ENCODE measurements around the gene SRD5A3.

DNA sequence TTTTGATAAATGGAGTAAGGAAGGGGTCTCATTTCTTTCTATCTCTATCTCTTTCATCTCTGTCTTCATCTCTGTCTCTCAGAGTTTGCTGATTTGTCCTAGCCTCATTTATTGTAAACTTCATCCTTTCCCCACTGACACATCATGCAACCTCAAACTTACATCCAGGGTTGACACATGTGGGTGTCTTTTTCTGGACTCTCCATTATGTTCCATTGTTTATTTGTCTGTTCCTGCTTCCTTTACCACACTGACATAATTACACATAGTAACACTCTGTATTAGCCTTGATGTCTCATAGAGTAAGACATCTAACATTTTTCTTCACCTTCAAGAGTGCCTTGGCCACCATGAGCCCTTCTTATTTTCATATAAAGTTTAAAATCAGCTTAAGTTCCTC, 8.1 kb upstream of the SRD5A3 start:
- TF ChIP-seq FOS (IDR thresholded peaks at IDR 0.05; ENCODE audit: borderline replicate concordance, insufficient read depth, low read length) (no peak), POLR2A (IDR thresholded peaks at IDR 0.05; ENCODE audit: low read depth, low read length) (no peak), EZH2 (IDR thresholded peaks at IDR 0.05; ENCODE audit: borderline replicate concordance, low read depth, low read length, severe bottlenecking) (no peak), POLR2AphosphoS5 (IDR thresholded peaks at IDR 0.05; ENCODE audit: insufficient read depth, low read depth, low read length) (no peak), MYC (IDR thresholded peaks at IDR 0.05; ENCODE audit: low read depth, low read length) (no peak), JUN (IDR thresholded peaks at IDR 0.05; ENCODE audit: borderline replicate concordance, insufficient read depth, insufficient read length, low read depth) (no peak), GATA2 (IDR thresholded peaks at IDR 0.05; ENCODE audit: insufficient read depth, insufficient read length, low read depth, low read length) (no peak)
- TF ChIP-seq, protein P1, sequence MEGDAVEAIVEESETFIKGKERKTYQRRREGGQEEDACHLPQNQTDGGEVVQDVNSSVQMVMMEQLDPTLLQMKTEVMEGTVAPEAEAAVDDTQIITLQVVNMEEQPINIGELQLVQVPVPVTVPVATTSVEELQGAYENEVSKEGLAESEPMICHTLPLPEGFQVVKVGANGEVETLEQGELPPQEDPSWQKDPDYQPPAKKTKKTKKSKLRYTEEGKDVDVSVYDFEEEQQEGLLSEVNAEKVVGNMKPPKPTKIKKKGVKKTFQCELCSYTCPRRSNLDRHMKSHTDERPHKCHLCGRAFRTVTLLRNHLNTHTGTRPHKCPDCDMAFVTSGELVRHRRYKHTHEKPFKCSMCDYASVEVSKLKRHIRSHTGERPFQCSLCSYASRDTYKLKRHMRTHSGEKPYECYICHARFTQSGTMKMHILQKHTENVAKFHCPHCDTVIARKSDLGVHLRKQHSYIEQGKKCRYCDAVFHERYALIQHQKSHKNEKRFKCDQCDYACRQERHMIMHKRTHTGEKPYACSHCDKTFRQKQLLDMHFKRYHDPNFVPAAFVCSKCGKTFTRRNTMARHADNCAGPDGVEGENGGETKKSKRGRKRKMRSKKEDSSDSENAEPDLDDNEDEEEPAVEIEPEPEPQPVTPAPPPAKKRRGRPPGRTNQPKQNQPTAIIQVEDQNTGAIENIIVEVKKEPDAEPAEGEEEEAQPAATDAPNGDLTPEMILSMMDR (IDR thresholded peaks at IDR 0.05; ENCODE audit: extremely low read depth in 1 of 2, insufficient read depth in 1 of 2, low read depth in 1 of 2, low read length in 2 of 2) = no peak
- TF ChIP-seq, protein P2, sequence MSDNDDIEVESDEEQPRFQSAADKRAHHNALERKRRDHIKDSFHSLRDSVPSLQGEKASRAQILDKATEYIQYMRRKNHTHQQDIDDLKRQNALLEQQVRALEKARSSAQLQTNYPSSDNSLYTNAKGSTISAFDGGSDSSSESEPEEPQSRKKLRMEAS (IDR thresholded peaks at IDR 0.05; ENCODE audit: insufficient read depth, insufficient read length) = no peak
